ENCODE measurements around the gene SALL4.

- no peak for TF ChIP-seq CTCF (IDR thresholded peaks at IDR 0.05)
- no peak for TF ChIP-seq POLR2A (IDR thresholded peaks at IDR 0.05)
- no peak for TF ChIP-seq POLR2AphosphoS5 (IDR thresholded peaks at IDR 0.05)
Measured at GRCh38 chr20:51830538-51830937, 28.2 kb upstream of the SALL4 start.

Data from transverse colon (tissue), 4 donors.